Liver (tissue), 9 donors: ENCODE results near the gene DTD1. TPM values are rescaled to one million over a fixed set of nuclear protein-coding genes. Genes with fewer than 3 reads are reported as not detected.

Source experiments
- DNase-seq: peaks from one replicate; pipeline ENCODE4 v3.0.0-alpha.2; 2017; ENCODE audit warnings: low spot score
- H3K27ac ChIP-seq, 2 donors: one replicate each; pipeline ENCODE4 v1.7.0; 2013; ENCODE audit warnings: inconsistent platforms in 2 of 2, low read length in 2 of 2, control low read depth in 1 of 2, low read depth in 1 of 2, mild to moderate bottlenecking in 1 of 2
- H3K27me3 ChIP-seq, 4 donors: one replicate each; pipeline versions ENCODE4 v1.6.1 to v1.7.0; 2013; ENCODE audit warnings: low read length in 3 of 4, inconsistent platforms in 1 of 4, mild to moderate bottlenecking in 1 of 4, moderate library complexity in 1 of 4; ENCODE audit not compliant: control insufficient read depth in 4 of 4, insufficient read depth in 4 of 4
- H3K36me3 ChIP-seq, 4 donors: one replicate each; pipeline versions ENCODE4 v1.6.1 to v1.7.0; 2013; ENCODE audit warnings: low read length in 3 of 4, mild to moderate bottlenecking in 3 of 4, low read depth in 1 of 4, moderate library complexity in 1 of 4; ENCODE audit not compliant: control insufficient read depth in 4 of 4, insufficient read depth in 3 of 4
- H3K4me1 ChIP-seq, 4 donors: one replicate each; pipeline versions ENCODE4 v1.6.1 to v1.7.0; 2013; ENCODE audit warnings: low read length in 3 of 4, mild to moderate bottlenecking in 3 of 4, moderate library complexity in 1 of 4; ENCODE audit not compliant: control insufficient read depth in 4 of 4, insufficient read depth in 4 of 4
- H3K4me3 ChIP-seq, 3 donors: one replicate each; pipeline versions ENCODE4 v1.6.1 to v1.7.0; 2013; ENCODE audit warnings: low read length in 3 of 3, control low read depth in 1 of 3, low read depth in 1 of 3, mild to moderate bottlenecking in 1 of 3
- H3K9ac ChIP-seq, 2 donors: one replicate each; pipeline ENCODE4 v1.7.0; 2013; ENCODE audit warnings: low read length in 2 of 2, mild to moderate bottlenecking in 2 of 2, moderate library complexity in 2 of 2, control low read depth in 1 of 2, low read depth in 1 of 2
- H3K9me3 ChIP-seq, 4 donors: one replicate each; pipeline versions ENCODE4 v1.6.1 to v1.7.0; 2013; ENCODE audit warnings: low read length in 3 of 4; ENCODE audit not compliant: control insufficient read depth in 4 of 4
- ATF3 ChIP-seq: IDR thresholded peaks from 2 replicates; pipeline ENCODE4 v1.6.1; 2016; ENCODE audit warnings: antibody characterized with exemption
- EGR1 ChIP-seq, 2 donors: IDR thresholded peaks; 2 replicates each; pipeline ENCODE4 v1.6.1; 2016 to 2018; ENCODE audit warnings: antibody characterized with exemption in 2 of 2, low read depth in 2 of 2
- FOXA1 ChIP-seq: IDR thresholded peaks from 2 replicates; pipeline ENCODE4 v1.6.1; 2016; ENCODE audit warnings: antibody characterized with exemption
- GABPA ChIP-seq, 2 donors: IDR thresholded peaks in 1 of 2; conservative IDR thresholded peaks in 1 of 2; 2 replicates each; pipeline ENCODE4 v1.6.1; 2016; ENCODE audit warnings: antibody characterized with exemption in 2 of 2, mild to moderate bottlenecking in 1 of 2, moderate library complexity in 1 of 2
- HNF4A ChIP-seq, 2 donors: conservative IDR thresholded peaks; 2 replicates each; pipeline ENCODE4 v1.6.1; 2016; ENCODE audit warnings: antibody characterized with exemption in 2 of 2, mild to moderate bottlenecking in 2 of 2
- HNF4G ChIP-seq: IDR thresholded peaks from 2 replicates; pipeline ENCODE4 v1.6.1; 2016; ENCODE audit warnings: antibody characterized with exemption
- JUND ChIP-seq, 2 donors: IDR thresholded peaks; 2 replicates each; pipeline ENCODE4 v1.6.1; 2016; ENCODE audit warnings: antibody characterized with exemption in 2 of 2
- NR2F2 ChIP-seq: IDR thresholded peaks from 2 replicates; pipeline ENCODE4 v1.6.1; 2016; ENCODE audit warnings: antibody characterized with exemption
- RAD21 ChIP-seq, 2 donors: IDR thresholded peaks; 2 replicates each; pipeline ENCODE4 v1.6.1; 2016; ENCODE audit warnings: antibody characterized with exemption in 2 of 2, mild to moderate bottlenecking in 2 of 2
- REST ChIP-seq: IDR thresholded peaks from 2 replicates; pipeline ENCODE4 v1.6.1; 2016; ENCODE audit warnings: antibody characterized with exemption, mild to moderate bottlenecking
- RXRA ChIP-seq, 2 donors: IDR thresholded peaks; 2 replicates each; pipeline ENCODE4 v1.6.1; 2017 to 2018; ENCODE audit warnings: antibody characterized with exemption in 2 of 2, mild to moderate bottlenecking in 1 of 2
- SP1 ChIP-seq: IDR thresholded peaks from 2 replicates; pipeline ENCODE4 v1.6.1; 2018; ENCODE audit warnings: antibody characterized with exemption, mild to moderate bottlenecking
- TAF1 ChIP-seq: conservative IDR thresholded peaks from 2 replicates; pipeline ENCODE4 v1.6.1; 2016; ENCODE audit warnings: antibody characterized with exemption, mild to moderate bottlenecking
- YY1 ChIP-seq: IDR thresholded peaks from 2 replicates; pipeline ENCODE4 v1.6.1; 2016; ENCODE audit warnings: antibody characterized with exemption, mild to moderate bottlenecking
- ZBTB33 ChIP-seq: IDR thresholded peaks from 2 replicates; pipeline ENCODE4 v1.6.1; 2016; ENCODE audit warnings: antibody characterized with exemption
- WGBS: extraction: QIAGEN DNeasy Blood & Tissue Kit; methylation state at CpG from one replicate; pipeline ENCODE4 v1.1.7; 2013; 5-methylcytosine and 5-hydroxymethylcytosine counted together
- polyA plus RNA-seq, 2 donors: library from polyadenylated mRNA; stranded (reverse) in 1 of 2; unstranded in 1 of 2; fragments of 200-250 nt in 1 of 2; fragments of >200 nt in 1 of 2; fragmentation: Nextera tagmentation in 1 of 2; extraction: Ambion mirVana in 1 of 2; gene quantifications; one replicate each; pipeline versions ENCODE4 v1.2.1 to v1.2.3, GENCODE V29; 2013 to 2015
- total RNA-seq, 2 donors: library from RNA; depleted of rRNA; stranded (reverse); fragments of >200 nt; gene quantifications; one replicate each; pipeline ENCODE4 v1.2.3, GENCODE V29; 2014
- TF ChIP-seq, protein P1 (sequence below): IDR thresholded peaks from 2 replicates; pipeline ENCODE4 v1.6.1; 2016; ENCODE audit warnings: antibody characterized with exemption
- donor health status: healthy.
- donor health status: healthy.
- donor health status: healthy.
- donor health status: healthy.
- donor health status: healthy.

Gene DTD1
- total and polyA plus RNA-seq, 4 donors = 7.8 to 11.3 (median 10.1) TPM

- 92% methylated on average over 5 of the region's 5 CpGs for WGBS
- H3K36me3 ChIP-seq = no peaks in the 10 kb centered on the region
- H3K9ac ChIP-seq = no peak overlapping the region
- no peak overlapping the region for H3K4me3 ChIP-seq
- TF ChIP-seq YY1 = no peak
- TF ChIP-seq TAF1 = no peak
- no peak for TF ChIP-seq ZBTB33
- TF ChIP-seq RXRA (IDR thresholded peaks at IDR 0.05) = no peak
- TF ChIP-seq GABPA (IDR thresholded peaks at IDR 0.05 in 1 of 2, conservative IDR thresholded peaks at IDR 0.05 in 1 of 2) = no peak
- H3K9me3 ChIP-seq = no peaks in the 10 kb centered on the region
- no peaks in the 10 kb centered on the region for H3K27me3 ChIP-seq
- no peaks in the 10 kb centered on the region for H3K4me1 ChIP-seq
- no peak for DNase-seq
- no peak overlapping the region for H3K27ac ChIP-seq
These were observed 46.6 kb downstream of the DTD1 start for GRCh38 chr20:18634501-18634900.

DNA sequence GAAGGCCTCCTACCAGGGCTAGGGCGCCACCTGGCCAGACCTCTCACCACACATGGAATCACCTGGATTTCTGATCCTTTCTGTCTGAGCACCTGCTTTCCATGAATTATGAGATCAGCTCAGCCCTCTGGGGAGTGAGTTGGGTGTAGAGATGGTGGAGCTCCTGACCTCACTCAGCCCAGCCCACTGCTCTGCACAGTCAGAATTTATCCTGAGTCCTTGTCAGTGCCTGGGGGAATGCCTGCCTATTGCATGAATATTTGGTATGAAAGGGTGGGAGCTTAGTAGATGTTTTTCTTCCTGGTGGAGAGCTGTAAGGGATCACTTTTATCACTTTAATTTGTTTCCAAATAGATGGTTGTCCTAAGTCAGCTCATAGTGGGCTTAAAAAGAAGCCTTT, 47.5 kb downstream of the DTD1 start:
- H3K27ac ChIP-seq = no peak overlapping the region
- no peaks in the 10 kb centered on the region for H3K4me1 ChIP-seq
- H3K36me3 ChIP-seq = no peaks in the 10 kb centered on the region
- no peaks in the 10 kb centered on the region for H3K9me3 ChIP-seq
- WGBS = 94% methylated on average over 1 of the region's 1 CpG
- H3K4me3 ChIP-seq = no peak overlapping the region
- TF ChIP-seq HNF4A (conservative IDR thresholded peaks at IDR 0.05) (no peak), REST (no peak), TAF1 (no peak), FOXA1 (no peak), HNF4G (no peak)
- no peaks in the 10 kb centered on the region for H3K27me3 ChIP-seq
- H3K9ac ChIP-seq = no peak overlapping the region
- no peak for DNase-seq

DNA sequence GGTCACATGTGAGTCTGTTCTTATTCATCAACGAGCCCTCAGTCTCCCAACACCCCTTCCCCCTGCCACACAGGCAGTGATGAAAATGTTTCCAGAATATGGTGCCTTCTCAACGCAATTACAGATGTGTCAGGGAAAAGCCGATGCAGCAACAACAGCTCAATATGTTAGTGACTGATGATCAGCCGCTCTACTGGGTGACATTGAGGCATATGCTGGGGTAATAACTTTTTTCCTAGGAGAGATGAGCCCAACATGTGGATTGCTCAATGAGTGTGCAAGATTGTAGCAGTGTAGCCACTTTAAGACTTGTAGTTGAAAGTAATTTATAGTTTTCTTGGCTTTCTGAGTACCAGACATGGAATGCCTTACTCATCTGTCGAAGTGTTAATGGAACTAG, 49.4 kb downstream of the DTD1 start:
- Histone ChIP-seq H3K9me3 (no peaks in the 10 kb centered on the region), H3K4me3 (no peak overlapping the region), H3K27ac (no peak overlapping the region), H3K36me3 (no peaks in the 10 kb centered on the region), H3K4me1 (no peaks in the 10 kb centered on the region), H3K9ac (no peak overlapping the region), H3K27me3 (no peaks in the 10 kb centered on the region)
- WGBS = 91% methylated on average over 5 of the region's 5 CpGs
- no peak for DNase-seq
- no peak for TF ChIP-seq ATF3
- TF ChIP-seq NR2F2 = no peak
- TF ChIP-seq TAF1 = no peak
- no peak for TF ChIP-seq YY1
- no peak for TF ChIP-seq JUND (IDR thresholded peaks at IDR 0.05)
- TF ChIP-seq, protein P1, sequence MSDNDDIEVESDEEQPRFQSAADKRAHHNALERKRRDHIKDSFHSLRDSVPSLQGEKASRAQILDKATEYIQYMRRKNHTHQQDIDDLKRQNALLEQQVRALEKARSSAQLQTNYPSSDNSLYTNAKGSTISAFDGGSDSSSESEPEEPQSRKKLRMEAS = no peak
- TF ChIP-seq RXRA (IDR thresholded peaks at IDR 0.05) = no peak
- no peak for TF ChIP-seq REST
- TF ChIP-seq HNF4A (conservative IDR thresholded peaks at IDR 0.05) = no peak
- TF ChIP-seq EGR1 (IDR thresholded peaks at IDR 0.05; ENCODE audit: low read depth in 2 of 2) = no peak
- no peak for TF ChIP-seq SP1
- no peak for TF ChIP-seq RAD21 (IDR thresholded peaks at IDR 0.05)
- TF ChIP-seq ZBTB33 = no peak
- TF ChIP-seq HNF4G = no peak
